Measurements from ENCODE around the gene CDK10.
"Not testable (repeated sequence)": the region's sequence is repeated elsewhere in the genome, so short reads cannot be mapped to it uniquely, and the experiment has no call there.

CDK10 gene

DNA sequence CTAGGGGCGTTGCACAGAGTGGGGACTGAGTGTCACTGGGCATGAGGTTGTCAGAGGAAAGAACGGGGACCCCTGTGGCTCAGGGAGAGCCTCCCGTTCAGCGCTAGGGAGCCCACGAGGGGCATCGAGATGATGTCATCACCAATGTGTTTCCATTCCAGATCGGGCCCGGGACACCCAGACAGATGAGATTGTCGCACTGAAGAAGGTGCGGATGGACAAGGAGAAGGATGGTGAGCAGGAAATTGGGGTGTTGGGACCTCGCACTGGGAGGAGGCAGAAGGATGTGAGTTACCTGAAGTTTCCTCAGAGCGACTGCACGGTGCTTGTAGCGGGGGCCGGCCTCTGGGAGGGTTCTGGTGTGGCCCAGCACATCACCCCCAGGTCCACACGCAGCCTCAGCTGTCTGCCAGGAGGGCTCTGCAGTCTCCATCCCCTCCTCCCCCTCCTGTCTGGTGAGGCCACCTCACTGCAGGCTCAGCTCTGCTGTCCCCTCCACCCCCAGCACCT, 4.0 kb downstream of the CDK10 start:
- POLR2A ChIA-PET (ENCODE audit: low non-redundant PET): no interaction called here
- TF ChIP-seq, protein P1, sequence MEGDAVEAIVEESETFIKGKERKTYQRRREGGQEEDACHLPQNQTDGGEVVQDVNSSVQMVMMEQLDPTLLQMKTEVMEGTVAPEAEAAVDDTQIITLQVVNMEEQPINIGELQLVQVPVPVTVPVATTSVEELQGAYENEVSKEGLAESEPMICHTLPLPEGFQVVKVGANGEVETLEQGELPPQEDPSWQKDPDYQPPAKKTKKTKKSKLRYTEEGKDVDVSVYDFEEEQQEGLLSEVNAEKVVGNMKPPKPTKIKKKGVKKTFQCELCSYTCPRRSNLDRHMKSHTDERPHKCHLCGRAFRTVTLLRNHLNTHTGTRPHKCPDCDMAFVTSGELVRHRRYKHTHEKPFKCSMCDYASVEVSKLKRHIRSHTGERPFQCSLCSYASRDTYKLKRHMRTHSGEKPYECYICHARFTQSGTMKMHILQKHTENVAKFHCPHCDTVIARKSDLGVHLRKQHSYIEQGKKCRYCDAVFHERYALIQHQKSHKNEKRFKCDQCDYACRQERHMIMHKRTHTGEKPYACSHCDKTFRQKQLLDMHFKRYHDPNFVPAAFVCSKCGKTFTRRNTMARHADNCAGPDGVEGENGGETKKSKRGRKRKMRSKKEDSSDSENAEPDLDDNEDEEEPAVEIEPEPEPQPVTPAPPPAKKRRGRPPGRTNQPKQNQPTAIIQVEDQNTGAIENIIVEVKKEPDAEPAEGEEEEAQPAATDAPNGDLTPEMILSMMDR (conservative IDR thresholded peaks at IDR 0.05; ENCODE audit: low read depth): no peak
- no peak for DNase-seq (ENCODE audit: low spot score)
- CTCF ChIA-PET: no interaction called here
- H3K27ac ChIP-seq: no peak overlapping the region

DNA sequence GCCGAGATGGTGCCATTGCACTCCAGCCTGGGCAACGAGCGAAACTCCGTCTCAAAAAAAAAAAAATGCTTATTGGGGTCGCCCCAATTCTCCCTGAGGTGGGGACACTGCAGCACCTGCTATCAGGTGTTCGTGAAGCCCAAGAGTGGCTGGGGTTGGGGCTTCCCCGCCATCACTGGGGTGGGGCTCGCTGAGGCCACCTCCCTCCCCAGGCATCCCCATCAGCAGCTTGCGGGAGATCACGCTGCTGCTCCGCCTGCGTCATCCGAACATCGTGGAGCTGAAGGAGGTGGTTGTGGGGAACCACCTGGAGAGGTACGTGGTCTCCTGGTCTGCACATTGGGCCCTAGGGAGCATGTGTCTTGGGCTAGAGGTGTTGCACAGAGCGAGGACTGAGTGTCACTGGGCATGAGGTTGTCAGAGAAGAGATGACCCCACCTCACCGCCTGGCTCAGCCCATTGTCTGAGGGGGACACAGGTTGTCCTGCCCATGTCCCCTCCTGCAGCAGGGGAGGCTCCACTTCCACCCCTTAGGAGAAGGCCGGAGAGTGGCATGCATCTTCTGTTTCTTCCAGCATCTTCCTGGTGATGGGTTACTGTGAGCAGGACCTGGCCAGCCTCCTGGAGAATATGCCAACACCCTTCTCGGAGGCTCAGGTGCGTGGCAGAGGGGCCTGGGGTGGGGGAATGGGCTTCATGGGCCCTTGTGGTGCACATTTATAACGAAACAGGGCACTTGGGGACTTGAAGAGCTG, 4.9 kb downstream of the CDK10 start:
- no peak for DNase-seq (ENCODE audit: low spot score)
- POLR2A ChIA-PET (ENCODE audit: low non-redundant PET): no interaction called here
- CTCF ChIA-PET: interaction anchor here (0.7 kb wide), 1 partner anchor 8 kb away, joined by 4 read pairs; no protein-coding TSS in a partner anchor
- TF ChIP-seq, protein P1 (conservative IDR thresholded peaks at IDR 0.05; ENCODE audit: low read depth): no peak
- H3K27ac ChIP-seq: no peak overlapping the region

DNA sequence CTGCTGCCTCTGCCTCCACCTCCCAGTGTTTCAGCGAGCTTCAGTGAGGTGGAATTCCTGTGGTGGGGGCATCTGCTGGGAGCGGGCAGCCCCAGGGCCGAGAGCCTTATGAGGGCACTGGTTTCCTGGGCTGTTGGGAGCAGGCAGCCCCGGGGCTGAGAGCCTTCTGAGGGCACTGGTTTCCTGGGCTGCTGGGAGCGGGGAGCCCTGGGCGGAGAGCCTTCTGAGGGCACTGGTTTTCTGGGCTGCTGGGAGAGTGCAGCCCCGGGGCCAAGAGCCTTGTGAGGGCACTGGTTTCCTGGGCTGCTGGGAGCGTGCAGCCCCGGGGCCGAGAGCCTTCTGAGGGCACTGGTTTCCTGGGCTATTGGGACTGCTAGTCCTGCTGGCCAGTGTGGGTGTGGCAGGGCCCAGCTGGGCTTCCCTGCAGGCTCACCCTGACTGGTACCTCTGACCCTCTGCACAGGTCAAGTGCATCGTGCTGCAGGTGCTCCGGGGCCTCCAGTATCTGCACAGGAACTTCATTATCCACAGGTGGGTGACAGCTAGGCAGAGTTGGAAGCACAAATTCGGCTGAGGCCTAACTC, 5.6 kb downstream of the CDK10 start:
- TF ChIP-seq, protein P1 (conservative IDR thresholded peaks at IDR 0.05; ENCODE audit: low read depth): no peak
- no peak overlapping the region for H3K27ac ChIP-seq
- ChIA-PET POLR2A (ENCODE audit: low non-redundant PET) (no interaction called here), CTCF (interaction anchor here (0.7 kb wide), 1 partner anchor 8 kb away, joined by 4 read pairs; no protein-coding TSS in a partner anchor)
- DNase-seq (ENCODE audit: low spot score): no peak

DNA sequence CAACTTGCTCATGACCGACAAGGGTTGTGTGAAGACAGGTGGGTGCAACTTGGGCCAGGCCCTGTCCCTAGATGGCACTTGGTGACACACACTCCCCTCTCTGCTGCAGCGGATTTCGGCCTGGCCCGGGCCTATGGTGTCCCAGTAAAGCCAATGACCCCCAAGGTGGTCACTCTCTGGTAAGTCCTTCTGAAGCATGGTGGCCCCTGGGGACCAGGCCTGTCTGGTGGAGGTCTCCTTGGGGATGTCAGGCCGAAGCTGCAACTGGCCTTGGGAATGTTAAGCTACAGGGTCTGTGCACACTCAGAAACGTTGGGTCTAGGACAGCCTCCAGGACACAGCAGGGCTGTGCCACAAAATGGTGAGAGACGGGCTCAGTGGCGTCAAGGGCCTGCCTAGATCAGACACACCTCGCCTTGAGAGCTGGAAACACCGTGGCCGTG, 6.8 kb downstream of the CDK10 start:
- CTCF ChIA-PET: no interaction called here
- peak overlapping the region; percentile 56 for H3K27ac ChIP-seq
- no peak for DNase-seq (ENCODE audit: low spot score)
- POLR2A ChIA-PET (ENCODE audit: low non-redundant PET): no interaction called here
- TF ChIP-seq, protein P1 (conservative IDR thresholded peaks at IDR 0.05; ENCODE audit: low read depth): no peak

DNA sequence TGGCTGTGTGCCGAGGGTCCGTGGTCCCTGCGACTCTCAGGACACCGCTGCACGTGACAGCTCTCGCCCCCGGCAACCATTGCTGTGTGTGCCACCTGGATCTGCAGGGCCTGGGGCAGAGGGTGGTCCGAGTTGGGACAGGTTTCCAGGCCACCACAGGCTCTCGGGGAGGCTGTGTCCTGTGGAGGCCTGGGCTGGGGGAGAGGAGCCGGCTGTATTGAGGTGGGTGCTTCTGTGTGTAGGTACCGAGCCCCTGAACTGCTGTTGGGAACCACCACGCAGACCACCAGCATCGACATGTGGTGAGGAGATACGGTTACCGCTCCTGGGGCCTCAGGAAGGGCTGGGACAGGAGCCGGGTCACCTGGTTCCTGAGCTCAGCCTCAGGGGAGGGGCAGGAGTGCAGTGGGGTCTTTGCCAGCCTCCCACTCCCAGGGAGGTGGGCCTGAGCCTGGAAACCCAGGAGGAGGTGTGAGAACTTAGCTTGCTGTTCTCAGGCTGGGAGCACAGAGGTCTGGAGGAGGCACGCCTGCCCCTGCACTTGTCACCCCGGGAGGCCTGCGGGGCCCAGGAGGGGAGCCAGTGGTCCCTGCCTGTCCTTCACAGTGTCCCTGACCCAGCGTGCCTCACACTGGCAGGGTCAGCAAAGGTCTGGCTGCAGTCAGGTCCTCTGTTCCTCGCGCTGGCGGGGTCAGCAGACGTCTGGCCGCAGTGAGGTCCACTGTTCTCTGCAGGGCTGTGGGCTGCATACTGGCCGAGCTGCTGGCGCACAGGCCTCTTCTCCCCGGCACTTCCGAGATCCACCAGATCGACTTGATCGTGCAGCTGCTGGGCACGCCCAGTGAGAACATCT, 7.7 kb downstream of the CDK10 start:
- DNase-seq (ENCODE audit: low spot score): no peak
- TF ChIP-seq, protein P1 (conservative IDR thresholded peaks at IDR 0.05; ENCODE audit: low read depth): no peak
- POLR2A ChIA-PET (ENCODE audit: low non-redundant PET): interaction anchor here (1.3 kb wide), 1 partner anchor 8 kb away, joined by 4 read pairs; the partner anchor contains the start of gene CDK10
- H3K27ac ChIP-seq: peak overlapping the region; percentile 56
- CTCF ChIA-PET: interaction anchor here (0.6 kb wide), 1 partner anchor 23 kb away, joined by 3 read pairs; no protein-coding TSS in a partner anchor

DNA sequence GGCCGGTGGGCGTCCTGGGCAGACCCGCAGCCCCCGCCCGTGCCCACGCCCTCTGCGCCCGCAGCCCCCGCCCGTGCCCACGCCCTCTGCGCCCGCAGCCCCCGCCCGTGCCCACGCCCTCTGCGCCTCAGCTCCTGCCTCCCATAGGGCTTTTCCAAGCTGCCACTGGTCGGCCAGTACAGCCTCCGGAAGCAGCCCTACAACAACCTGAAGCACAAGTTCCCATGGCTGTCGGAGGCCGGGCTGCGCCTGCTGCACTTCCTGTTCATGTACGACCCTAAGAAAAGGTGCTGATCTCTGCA, 8.2 kb downstream of the CDK10 start:
- POLR2A ChIA-PET (ENCODE audit: low non-redundant PET): interaction anchor here (1.3 kb wide), 1 partner anchor 8 kb away, joined by 4 read pairs; the partner anchor contains the start of gene CDK10
- DNase-seq (ENCODE audit: low spot score): not testable (repeated sequence)
- peak overlapping the region; percentile 56 for H3K27ac ChIP-seq
- CTCF ChIA-PET: interaction anchor here (0.6 kb wide), 1 partner anchor 23 kb away, joined by 3 read pairs; no protein-coding TSS in a partner anchor

All from RWPE1 (cell line).